LNCaP clone FGC (cell line): ENCODE data around the gene C12orf43.

Experiments
- DNase-seq: peaks from one replicate; pipeline ENCODE4 v3.0.0-alpha.2; 2011; ENCODE audit warnings: low read depth
- H3K4me3 ChIP-seq: 2 replicates; pipeline ENCODE4 v1.5.1; 2011; ENCODE audit warnings: mild to moderate bottlenecking, low read depth, low read length, control low read depth
- TF ChIP-seq, protein P1 (sequence below): IDR thresholded peaks from 2 replicates; pipeline ENCODE4 v1.5.1; 2012; ENCODE audit warnings: mild to moderate bottlenecking; ENCODE audit not compliant: control insufficient read depth, insufficient read depth; ENCODE audit errors: extremely low read depth

The C12orf43 gene

DNA sequence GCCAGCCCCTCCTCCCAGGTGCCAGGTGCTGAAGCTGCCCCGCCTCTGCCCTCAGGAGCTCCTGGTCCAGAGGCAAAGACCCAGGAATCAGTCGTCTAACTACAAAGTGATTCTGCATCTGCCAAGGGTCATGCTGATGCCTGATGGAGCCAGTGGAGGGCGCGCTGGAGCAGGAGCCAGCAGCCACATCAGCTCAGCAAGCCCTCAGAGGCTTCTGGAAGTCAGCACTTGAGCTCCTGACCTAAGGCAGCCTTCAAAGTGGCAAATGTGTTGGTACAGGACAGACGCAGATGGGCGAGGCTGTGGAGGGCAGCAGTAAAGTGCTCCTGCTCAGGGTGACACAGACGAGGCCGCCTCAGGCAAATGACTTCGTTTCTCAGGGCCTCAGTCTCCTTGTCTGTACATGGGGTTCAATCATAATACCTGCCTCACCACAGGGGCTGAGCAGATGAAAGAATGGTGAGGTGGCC, 10.9 kb downstream of the C12orf43 start:
- no peak for DNase-seq
- no peak overlapping the region for H3K4me3 ChIP-seq
- TF ChIP-seq, protein P1, sequence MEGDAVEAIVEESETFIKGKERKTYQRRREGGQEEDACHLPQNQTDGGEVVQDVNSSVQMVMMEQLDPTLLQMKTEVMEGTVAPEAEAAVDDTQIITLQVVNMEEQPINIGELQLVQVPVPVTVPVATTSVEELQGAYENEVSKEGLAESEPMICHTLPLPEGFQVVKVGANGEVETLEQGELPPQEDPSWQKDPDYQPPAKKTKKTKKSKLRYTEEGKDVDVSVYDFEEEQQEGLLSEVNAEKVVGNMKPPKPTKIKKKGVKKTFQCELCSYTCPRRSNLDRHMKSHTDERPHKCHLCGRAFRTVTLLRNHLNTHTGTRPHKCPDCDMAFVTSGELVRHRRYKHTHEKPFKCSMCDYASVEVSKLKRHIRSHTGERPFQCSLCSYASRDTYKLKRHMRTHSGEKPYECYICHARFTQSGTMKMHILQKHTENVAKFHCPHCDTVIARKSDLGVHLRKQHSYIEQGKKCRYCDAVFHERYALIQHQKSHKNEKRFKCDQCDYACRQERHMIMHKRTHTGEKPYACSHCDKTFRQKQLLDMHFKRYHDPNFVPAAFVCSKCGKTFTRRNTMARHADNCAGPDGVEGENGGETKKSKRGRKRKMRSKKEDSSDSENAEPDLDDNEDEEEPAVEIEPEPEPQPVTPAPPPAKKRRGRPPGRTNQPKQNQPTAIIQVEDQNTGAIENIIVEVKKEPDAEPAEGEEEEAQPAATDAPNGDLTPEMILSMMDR = peak; percentile 53

DNA sequence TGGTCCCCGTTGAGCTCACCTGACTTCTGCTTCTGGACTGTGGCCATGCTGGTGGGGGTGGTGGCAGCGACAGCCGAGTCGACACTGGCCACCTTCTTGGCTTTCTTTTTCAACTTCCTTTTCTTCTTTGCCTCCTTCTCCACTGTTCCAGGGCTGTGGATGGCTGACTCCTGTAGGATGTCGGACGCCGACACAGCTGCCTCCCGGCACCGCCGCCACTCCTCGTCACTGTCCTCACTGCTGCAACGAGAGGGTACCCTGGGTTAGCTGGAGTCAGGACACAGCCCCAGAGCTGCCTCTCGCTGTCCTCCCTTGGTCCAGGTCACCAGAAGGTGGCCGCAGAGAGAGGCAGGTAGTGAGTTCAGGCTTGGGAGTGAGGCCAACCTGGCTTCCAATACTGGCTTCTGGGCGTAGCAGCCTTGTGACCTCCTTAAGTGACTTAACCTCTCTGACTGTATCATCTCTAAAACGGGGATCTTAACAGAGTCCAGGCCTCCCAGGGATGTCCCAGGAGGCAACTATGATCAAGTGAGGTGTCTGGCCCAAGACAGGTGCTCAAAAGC, 12.0 kb downstream of the C12orf43 start:
- H3K4me3 ChIP-seq = no peak overlapping the region
- TF ChIP-seq, protein P1 = no peak
- DNase-seq = no peak

DNA sequence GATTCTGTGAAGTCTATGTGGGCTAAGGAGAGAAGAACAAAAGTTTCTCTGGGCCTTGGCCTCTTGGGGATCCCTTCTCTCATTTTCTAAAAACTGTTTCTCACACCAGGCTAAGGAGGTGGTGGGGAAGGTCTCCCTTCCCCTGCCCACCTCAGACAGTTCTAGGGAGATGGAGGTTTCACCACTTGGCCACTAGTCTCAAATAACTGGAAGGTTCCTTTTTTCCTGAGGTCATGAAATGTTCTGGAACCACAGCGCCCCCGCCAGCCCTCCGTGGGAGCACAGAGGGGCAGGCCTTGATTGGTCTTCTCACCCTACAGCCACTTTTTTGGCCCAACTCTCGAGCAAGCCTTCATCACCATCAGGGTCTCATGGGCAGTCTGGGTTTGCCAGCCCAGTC, 12.6 kb downstream of the C12orf43 start:
- no peak overlapping the region for H3K4me3 ChIP-seq
- TF ChIP-seq, protein P1 = no peak
- no peak for DNase-seq

DNA sequence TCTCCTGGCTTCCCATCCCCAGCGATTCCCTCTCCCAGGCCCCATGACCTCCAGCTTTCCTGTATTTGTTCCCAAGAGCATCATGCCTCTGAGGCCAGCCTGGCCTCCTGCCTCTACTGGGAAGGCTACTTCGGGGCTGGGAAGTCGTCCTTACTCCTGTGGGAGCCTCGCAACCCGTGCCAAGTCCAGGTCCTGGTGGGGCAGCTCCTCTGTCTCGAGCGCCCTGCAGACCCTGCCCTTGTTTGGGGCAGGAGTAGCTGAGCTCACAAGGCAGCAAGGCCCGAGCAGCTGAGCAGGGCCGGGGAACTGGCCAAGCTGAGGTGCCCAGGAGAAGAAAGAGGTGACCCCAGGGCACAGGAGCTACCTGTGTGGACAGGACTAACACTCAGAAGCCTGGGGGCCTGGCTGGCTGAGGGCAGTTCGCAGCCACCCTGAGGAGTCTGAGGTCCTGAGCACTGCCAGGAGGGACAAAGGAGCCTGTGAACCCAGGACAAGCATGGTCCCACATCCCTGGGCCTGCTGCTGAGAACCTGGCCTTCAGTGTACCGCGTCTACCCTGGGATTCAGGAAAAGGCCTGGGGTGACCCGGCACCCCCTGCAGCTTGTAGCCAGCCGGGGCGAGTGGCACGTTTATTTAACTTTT, 14.3 kb downstream of the C12orf43 start:
- no peak for DNase-seq
- TF ChIP-seq, protein P1 = no peak
- H3K4me3 ChIP-seq = no peak overlapping the region

DNA sequence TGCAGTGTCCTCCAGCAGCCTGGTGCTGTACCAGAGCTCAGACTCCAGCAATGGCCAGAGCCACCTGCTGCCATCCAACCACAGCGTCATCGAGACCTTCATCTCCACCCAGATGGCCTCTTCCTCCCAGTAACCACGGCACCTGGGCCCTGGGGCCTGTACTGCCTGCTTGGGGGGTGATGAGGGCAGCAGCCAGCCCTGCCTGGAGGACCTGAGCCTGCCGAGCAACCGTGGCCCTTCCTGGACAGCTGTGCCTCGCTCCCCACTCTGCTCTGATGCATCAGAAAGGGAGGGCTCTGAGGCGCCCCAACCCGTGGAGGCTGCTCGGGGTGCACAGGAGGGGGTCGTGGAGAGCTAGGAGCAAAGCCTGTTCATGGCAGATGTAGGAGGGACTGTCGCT, 15.2 kb downstream of the C12orf43 start:
- DNase-seq = no peak
- H3K4me3 ChIP-seq = no peak overlapping the region

DNA sequence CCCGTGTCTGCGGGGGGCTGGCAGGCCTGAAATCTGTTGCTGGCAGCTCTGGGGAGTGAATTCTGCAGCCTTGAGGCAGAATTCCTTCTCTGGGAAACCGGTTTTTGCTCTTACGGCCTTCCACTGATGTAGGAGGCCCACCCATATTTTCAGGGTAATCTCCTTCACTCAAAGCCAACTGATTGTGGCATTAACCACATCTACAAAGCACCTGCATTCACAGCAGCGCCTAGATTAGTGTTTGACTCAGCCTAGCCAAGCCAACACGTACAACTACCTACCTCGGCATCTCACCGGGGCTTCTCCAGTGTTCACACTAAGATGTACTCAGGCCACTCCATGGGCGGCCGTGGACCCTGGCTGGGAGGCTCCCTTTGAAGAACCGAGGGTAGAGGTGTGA, 15.8 kb downstream of the C12orf43 start:
- no peak for DNase-seq
- H3K4me3 ChIP-seq = no peak overlapping the region
- TF ChIP-seq, protein P1 = no peak

More for the DNA sequence above, 15.2 kb downstream of the C12orf43 start:
- TF ChIP-seq, protein P1 = no peak
